H1 (cell line): Measurements from ENCODE around the gene DVL1.

Experiments
- ATF2 ChIP-seq: IDR thresholded peaks from 2 replicates; pipeline ENCODE4 v1.6.1; 2012; ENCODE audit warnings: low read length, inconsistent platforms
- CREB1 ChIP-seq: IDR thresholded peaks from 2 replicates; pipeline ENCODE4 v1.6.1; 2012; ENCODE audit warnings: inconsistent platforms
- CTCF ChIP-seq, 3 experiments: IDR thresholded peaks; 1 replicate in 2 of 3; 2 replicates in 1 of 3; pipeline versions ENCODE4 v1.5.1 to v1.6.1; 2011; ENCODE audit warnings: low read length in 3 of 3, mild to moderate bottlenecking in 3 of 3, inconsistent platforms in 2 of 3, low read depth in 1 of 3, moderate library complexity in 1 of 3; ENCODE audit not compliant: insufficient read depth in 1 of 3; ENCODE audit errors: control extremely low read depth in 1 of 3
- EP300 ChIP-seq, 2 experiments: IDR thresholded peaks; 1 replicate in 1 of 2; 2 replicates in 1 of 2; pipeline ENCODE4 v1.6.1; 2011 to 2012; ENCODE audit warnings: low read depth in 2 of 2, low read length in 2 of 2, mild to moderate bottlenecking in 2 of 2, borderline replicate concordance in 1 of 2, inconsistent platforms in 1 of 2, moderate library complexity in 1 of 2
- GABPA ChIP-seq: IDR thresholded peaks from 2 replicates; pipeline ENCODE4 v1.6.1; 2011; ENCODE audit warnings: mild to moderate bottlenecking, low read length, moderate library complexity, borderline replicate concordance; ENCODE audit not compliant: insufficient read depth
- HDAC2 ChIP-seq, 2 experiments: fragments of 300-600 bp in 1 of 2; sonication (generic) in 1 of 2; IDR thresholded peaks; 2 replicates each; pipeline ENCODE4 v1.6.1; 2011 to 2012; ENCODE audit warnings: low read depth in 2 of 2, low read length in 2 of 2, mild to moderate bottlenecking in 2 of 2, moderate library complexity in 2 of 2, borderline replicate concordance in 1 of 2, inconsistent platforms in 1 of 2
- JUN ChIP-seq: IDR thresholded peaks from 2 replicates; pipeline ENCODE4 v1.6.1; 2011; ENCODE audit warnings: low read depth, mild to moderate bottlenecking, improper control_type of control experiment, low read length
- JUND ChIP-seq: IDR thresholded peaks from 2 replicates; pipeline ENCODE4 v1.6.1; 2011; ENCODE audit warnings: mild to moderate bottlenecking, improper control_type of control experiment, low read length
- KDM5A ChIP-seq: fragments of 200-600 bp; IDR thresholded peaks from 2 replicates; pipeline ENCODE4 v1.7.1; 2012; ENCODE audit warnings: mild to moderate bottlenecking, low read length, inconsistent platforms, mixed read lengths
- NANOG ChIP-seq: IDR thresholded peaks from 2 replicates; pipeline ENCODE4 v1.6.1; 2011; ENCODE audit warnings: low read length, low read depth, mild to moderate bottlenecking, inconsistent platforms; ENCODE audit not compliant: insufficient read depth, poor library complexity, severe bottlenecking
- NRF1 ChIP-seq: IDR thresholded peaks from 2 replicates; pipeline ENCODE4 v1.6.1; 2011; ENCODE audit warnings: mild to moderate bottlenecking, low read depth, low read length, improper control_type of control experiment
- POLR2A ChIP-seq, 2 experiments: IDR thresholded peaks; 1 replicate in 1 of 2; 2 replicates in 1 of 2; pipeline ENCODE4 v1.6.1; 2011; ENCODE audit warnings: low read depth in 2 of 2, low read length in 2 of 2, mild to moderate bottlenecking in 2 of 2; ENCODE audit errors: control extremely low read depth in 1 of 2
- POLR2AphosphoS5 ChIP-seq: IDR thresholded peaks from 2 replicates; pipeline ENCODE4 v1.6.1; 2011; ENCODE audit warnings: low read depth, low read length
- RAD21 ChIP-seq, 2 experiments: IDR thresholded peaks in 1 of 2; conservative IDR thresholded peaks in 1 of 2; 2 replicates each; pipeline ENCODE4 v1.6.1; 2011; ENCODE audit warnings: low read depth in 2 of 2, low read length in 2 of 2, improper control_type of control experiment in 1 of 2, inconsistent platforms in 1 of 2, mild to moderate bottlenecking in 1 of 2, moderate library complexity in 1 of 2

GRCh38 chr1:1387098-1388077, 38.2 kb upstream of the DVL1 start:
- TF ChIP-seq POLR2A (IDR thresholded peaks at IDR 0.05; ENCODE audit: control extremely low read depth in 1 of 2, low read depth in 2 of 2, low read length in 2 of 2) (no peak), JUN (no peak), NANOG (no peak), JUND (no peak), CTCF (IDR thresholded peaks at IDR 0.05; ENCODE audit: control extremely low read depth in 1 of 3, insufficient read depth in 1 of 3, low read depth in 1 of 3, low read length in 3 of 3) (no peak), KDM5A (no peak), CREB1 (no peak), POLR2AphosphoS5 (no peak), HDAC2 (IDR thresholded peaks at IDR 0.05; ENCODE audit: borderline replicate concordance in 1 of 2, low read depth in 2 of 2, low read length in 2 of 2) (no peak), RAD21 (IDR thresholded peaks at IDR 0.05 in 1 of 2, conservative IDR thresholded peaks at IDR 0.05 in 1 of 2; ENCODE audit: low read depth in 2 of 2, low read length in 2 of 2) (no peak), GABPA (no peak), EP300 (IDR thresholded peaks at IDR 0.05; ENCODE audit: borderline replicate concordance in 1 of 2, low read depth in 2 of 2, low read length in 2 of 2) (no peak), NRF1 (no peak), ATF2 (no peak)
